ENCODE measurements around the gene RNF208. TPM values are rescaled to one million over a fixed set of nuclear protein-coding genes. Genes with fewer than 3 reads are reported as not detected.

RNF208 gene
- total and polyA plus RNA-seq, 12 donors: 1.1 to 90.5 (median 12.1) TPM

GRCh38 chr9:137211532-137211931, 10.5 kb downstream of the RNF208 start:
- Histone ChIP-seq H3K4me3 (no peak overlapping the region), H3K9me3 (replicated peaks in 1 of 3) (no peaks in the 10 kb centered on the region), H3K36me3 (replicated peaks in 1 of 2) (no peaks in the 10 kb centered on the region), H3K27me3 (no peaks in the 10 kb centered on the region), H3K4me1 (replicated peaks in 1 of 2) (peaks cover 0 to 5% of the 10 kb centered on the region in 2 donors), H3K27ac (no peak overlapping the region)
- intact Hi-C loops (cut with DNase I): no loop called here
- WGBS, 4 donors: 78 to 88% (median 82%) methylated on average over 7 to 13 of the region's 13 CpGs
- no peak for TF ChIP-seq CTCF (IDR thresholded peaks at IDR 0.05)
- TF ChIP-seq POLR2A (IDR thresholded peaks at IDR 0.05): no peak
- DNase-seq: no peak

GRCh38 chr9:137206602-137207001, 15.4 kb downstream of the RNF208 start:
- intact Hi-C loops (cut with DNase I): no loop called here
- no peaks in the 10 kb centered on the region for H3K36me3 ChIP-seq (replicated peaks in 1 of 2)
- peaks cover 9 to 41% of the 10 kb centered on the region in 2 donors for H3K4me1 ChIP-seq (replicated peaks in 1 of 2)
- TF ChIP-seq CTCF (IDR thresholded peaks at IDR 0.05) (no peak), POLR2A (IDR thresholded peaks at IDR 0.05) (no peak)
- peak overlapping the region in 1 of 4 donors; percentile 98 for H3K4me3 ChIP-seq
- no peaks in the 10 kb centered on the region for H3K9me3 ChIP-seq (replicated peaks in 1 of 3)
- DNase-seq: no peak
- H3K27ac ChIP-seq: no peak overlapping the region
- no peaks in the 10 kb centered on the region for H3K27me3 ChIP-seq
- WGBS, 4 donors: 69 to 77% (median 74%) methylated on average over 7 of the region's 7 CpGs

GRCh38 chr9:137205126-137206069, 16.6 kb downstream of the RNF208 start, which contains the start of the genes NDOR1 and TMEM203:
TSS of gene NDOR1 (plus strand) at chr9:137205700. CDS start at chr9:137205778, 78 bp downstream.
TSS of gene TMEM203 (minus strand) at chr9:137205648. CDS start at chr9:137205414, 234 bp downstream.
- 0 to 1% (median 0%) methylated on average over 10 to 98 of the region's 98 CpGs for WGBS, 4 donors
- Histone ChIP-seq H3K4me3 (peak within 1 kb of the TSS; percentile 44 to 98 (median 76)), H3K4me1 (replicated peaks in 1 of 2) (peaks cover 15 to 47% of the 10 kb centered on the region in 2 donors), H3K27ac (peak within 1 kb of the TSS in 4 of 5 donors; percentile 70 to 97 (median 78)), H3K36me3 (replicated peaks in 1 of 2) (no peaks in the 10 kb centered on the region), H3K9me3 (replicated peaks in 1 of 3) (no peaks in the 10 kb centered on the region), H3K27me3 (no peaks in the 10 kb centered on the region)
- TF ChIP-seq POLR2A (IDR thresholded peaks at IDR 0.05) (peak in 1 of 2 donors; percentile 61), CTCF (IDR thresholded peaks at IDR 0.05) (no peak)
- DNase-seq: peak; percentile 88 to 95 (median 93)
- intact Hi-C loops (cut with DNase I): no loop called here

GRCh38 chr9:137204731-137205125, 17.3 kb downstream of the RNF208 start:
- no peaks in the 10 kb centered on the region for H3K36me3 ChIP-seq (replicated peaks in 1 of 2)
- intact Hi-C loops (cut with DNase I): no loop called here
- peaks cover 15 to 47% of the 10 kb centered on the region in 2 donors for H3K4me1 ChIP-seq (replicated peaks in 1 of 2)
- H3K27ac ChIP-seq: peak overlapping the region in 4 of 5 donors; percentile 70 to 97 (median 78)
- no peaks in the 10 kb centered on the region for H3K9me3 ChIP-seq (replicated peaks in 1 of 3)
- no peak for TF ChIP-seq CTCF (IDR thresholded peaks at IDR 0.05)
- no peak for TF ChIP-seq POLR2A (IDR thresholded peaks at IDR 0.05)
- no peaks in the 10 kb centered on the region for H3K27me3 ChIP-seq
- 10 to 28% (median 15%) methylated on average over 11 to 21 of the region's 21 CpGs for WGBS, 4 donors
- DNase-seq: no peak
- peak overlapping the region; percentile 44 to 98 (median 76) for H3K4me3 ChIP-seq

Measured in adrenal gland (tissue), 12 donors.